Peyer's patch (tissue), 4 donors: ENCODE data around the gene ZNF823. TPM values are rescaled to one million over a fixed set of nuclear protein-coding genes. Genes with fewer than 3 reads are reported as not detected.

Source experiments
- DNase-seq, 3 donors: peaks; one replicate each; pipeline ENCODE4 v3.0.0-alpha.2; 2017 to 2019
- H3K27ac ChIP-seq, 4 donors: fragments of 200-600 bp; sonication (generic); one replicate each; pipeline ENCODE4 v1.5.1; 2016 to 2019
- H3K27me3 ChIP-seq, 2 donors: fragments of 200-600 bp; sonication (generic); one replicate each; pipeline ENCODE4 v1.5.1; 2019
- H3K36me3 ChIP-seq, 3 donors: fragments of 200-600 bp; sonication (generic); one replicate each; pipeline ENCODE4 v1.5.1; 2016 to 2019
- H3K4me1 ChIP-seq, 4 donors: fragments of 200-600 bp; sonication (generic); one replicate each; pipeline ENCODE4 v1.5.1; 2016 to 2019
- H3K4me3 ChIP-seq, 4 donors: fragments of 200-600 bp; sonication (generic); 1 replicate in 3 of 4; 2 replicates in 1 of 4; pipeline ENCODE4 v1.5.1; 2016 to 2019; ENCODE audit warnings: mild to moderate bottlenecking in 1 of 4
- H3K9me3 ChIP-seq, 4 donors: fragments of 200-600 bp; sonication (generic); one replicate each; pipeline ENCODE4 v1.5.1; 2016 to 2019; ENCODE audit warnings: mild to moderate bottlenecking in 1 of 4
- POLR2A ChIP-seq, 2 donors: fragments of 450-650 bp; IDR thresholded peaks; one replicate each; pipeline ENCODE4 v1.5.1; 2017; ENCODE audit warnings: antibody characterized with exemption in 2 of 2, mild to moderate bottlenecking in 2 of 2, moderate library complexity in 2 of 2
- total RNA-seq, 4 donors: library from RNA; depleted of rRNA; stranded (reverse); fragments of >200 nt; gene quantifications; one replicate each; pipeline ENCODE4 v1.1.0, GENCODE V29; 2016
- TF ChIP-seq, protein P1 (sequence below), 6 experiments: fragments of 450-650 bp in 4 of 6; fragments of 200-600 bp in 2 of 6; sonication (generic) in 1 of 6; IDR thresholded peaks; one replicate each; pipeline ENCODE4 v1.5.1; 2017 to 2019; ENCODE audit warnings: antibody characterized with exemption in 6 of 6, mild to moderate bottlenecking in 3 of 6, moderate library complexity in 1 of 6

ZNF823 gene
- total RNA-seq, 4 donors from 2014 or later, result 5.0 to 14.4 (median 13.1) TPM

DNA sequence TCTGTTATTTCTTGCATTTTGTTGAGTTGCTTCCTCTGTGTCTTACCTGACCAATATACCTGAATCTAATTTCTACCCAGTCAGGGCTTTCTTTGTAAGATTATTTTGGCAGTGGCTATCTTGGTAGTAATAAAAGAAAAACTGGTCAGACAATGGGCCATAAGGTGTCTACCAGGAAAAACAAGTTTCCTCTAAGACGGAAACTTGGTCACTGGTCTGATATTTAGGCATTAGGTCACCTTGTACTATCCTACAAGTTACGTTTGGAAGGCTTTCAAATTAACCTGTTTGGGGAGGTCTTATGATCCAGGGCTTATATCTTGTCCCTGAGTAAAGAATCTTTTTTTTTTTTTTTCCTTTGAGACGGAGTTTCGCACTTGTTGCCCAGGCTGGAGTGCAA is 9.2 kb downstream of the ZNF823 start:
- peaks cover 0 to 4% (median 0%) of the 10 kb centered on the region in 4 donors for H3K9me3 ChIP-seq
- TF ChIP-seq, protein P1, sequence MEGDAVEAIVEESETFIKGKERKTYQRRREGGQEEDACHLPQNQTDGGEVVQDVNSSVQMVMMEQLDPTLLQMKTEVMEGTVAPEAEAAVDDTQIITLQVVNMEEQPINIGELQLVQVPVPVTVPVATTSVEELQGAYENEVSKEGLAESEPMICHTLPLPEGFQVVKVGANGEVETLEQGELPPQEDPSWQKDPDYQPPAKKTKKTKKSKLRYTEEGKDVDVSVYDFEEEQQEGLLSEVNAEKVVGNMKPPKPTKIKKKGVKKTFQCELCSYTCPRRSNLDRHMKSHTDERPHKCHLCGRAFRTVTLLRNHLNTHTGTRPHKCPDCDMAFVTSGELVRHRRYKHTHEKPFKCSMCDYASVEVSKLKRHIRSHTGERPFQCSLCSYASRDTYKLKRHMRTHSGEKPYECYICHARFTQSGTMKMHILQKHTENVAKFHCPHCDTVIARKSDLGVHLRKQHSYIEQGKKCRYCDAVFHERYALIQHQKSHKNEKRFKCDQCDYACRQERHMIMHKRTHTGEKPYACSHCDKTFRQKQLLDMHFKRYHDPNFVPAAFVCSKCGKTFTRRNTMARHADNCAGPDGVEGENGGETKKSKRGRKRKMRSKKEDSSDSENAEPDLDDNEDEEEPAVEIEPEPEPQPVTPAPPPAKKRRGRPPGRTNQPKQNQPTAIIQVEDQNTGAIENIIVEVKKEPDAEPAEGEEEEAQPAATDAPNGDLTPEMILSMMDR (IDR thresholded peaks at IDR 0.05), result no peak
- TF ChIP-seq POLR2A (IDR thresholded peaks at IDR 0.05), result no peak
- no peak for DNase-seq
- H3K27ac ChIP-seq, result no peak overlapping the region
- no peak overlapping the region for H3K4me3 ChIP-seq
- no peaks in the 10 kb centered on the region for H3K4me1 ChIP-seq
- H3K36me3 ChIP-seq, result peaks cover 0 to 29% (median 4%) of the 10 kb centered on the region in 3 donors
- no peaks in the 10 kb centered on the region for H3K27me3 ChIP-seq

DNA sequence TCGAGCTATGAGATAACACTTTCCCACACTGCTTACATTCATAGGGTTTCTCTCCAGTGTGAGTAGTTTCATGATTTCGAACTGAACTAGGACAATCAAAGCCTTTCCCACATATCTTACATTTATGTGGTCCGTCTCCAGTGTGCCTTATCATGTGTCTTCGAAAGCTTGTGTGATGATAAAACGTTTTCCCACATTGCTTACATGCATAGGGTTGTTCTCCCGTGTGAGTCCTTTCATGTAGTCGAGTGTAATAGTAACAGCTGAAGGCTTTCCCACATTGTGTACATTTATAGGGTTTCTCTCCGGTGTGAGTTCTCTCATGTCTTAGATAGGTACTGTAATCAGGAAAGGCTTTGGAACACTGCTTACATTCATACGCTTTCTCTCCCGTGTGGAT is 16.3 kb downstream of the ZNF823 start:
- TF ChIP-seq, protein P1 (IDR thresholded peaks at IDR 0.05), result no peak
- TF ChIP-seq POLR2A (IDR thresholded peaks at IDR 0.05), result no peak
- Histone ChIP-seq H3K27ac (no peak overlapping the region), H3K9me3 (peaks cover 0 to 35% (median 10%) of the 10 kb centered on the region in 4 donors), H3K4me1 (no peaks in the 10 kb centered on the region), H3K36me3 (peaks cover 0 to 59% (median 12%) of the 10 kb centered on the region in 3 donors), H3K27me3 (no peaks in the 10 kb centered on the region), H3K4me3 (no peak overlapping the region)
- no peak for DNase-seq

DNA sequence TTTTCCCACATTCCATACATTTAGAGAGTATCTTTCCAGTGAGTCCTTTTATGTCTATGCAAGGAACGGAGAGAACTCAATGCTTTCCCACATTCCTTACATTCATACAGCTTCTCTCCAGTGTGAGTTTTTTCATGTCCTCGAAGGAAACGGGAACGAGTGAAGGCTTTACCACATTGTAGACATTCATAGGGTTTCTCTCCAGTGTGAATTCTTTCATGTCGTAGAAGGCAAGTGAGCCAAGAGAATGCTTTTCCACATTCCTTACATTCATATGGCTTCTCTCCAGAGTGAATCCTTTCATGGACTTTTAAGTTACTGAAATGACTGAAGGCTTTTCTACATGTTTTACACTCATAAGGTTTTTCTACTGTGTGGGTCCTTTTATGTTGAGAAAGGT is 17.1 kb downstream of the ZNF823 start:
- Histone ChIP-seq H3K9me3 (peaks cover 0 to 35% (median 10%) of the 10 kb centered on the region in 4 donors), H3K27me3 (no peaks in the 10 kb centered on the region), H3K4me3 (no peak overlapping the region), H3K36me3 (peaks cover 0 to 57% (median 12%) of the 10 kb centered on the region in 3 donors), H3K4me1 (no peaks in the 10 kb centered on the region), H3K27ac (no peak overlapping the region)
- TF ChIP-seq, protein P1 (IDR thresholded peaks at IDR 0.05), result no peak
- no peak for TF ChIP-seq POLR2A (IDR thresholded peaks at IDR 0.05)
- no peak for DNase-seq

DNA sequence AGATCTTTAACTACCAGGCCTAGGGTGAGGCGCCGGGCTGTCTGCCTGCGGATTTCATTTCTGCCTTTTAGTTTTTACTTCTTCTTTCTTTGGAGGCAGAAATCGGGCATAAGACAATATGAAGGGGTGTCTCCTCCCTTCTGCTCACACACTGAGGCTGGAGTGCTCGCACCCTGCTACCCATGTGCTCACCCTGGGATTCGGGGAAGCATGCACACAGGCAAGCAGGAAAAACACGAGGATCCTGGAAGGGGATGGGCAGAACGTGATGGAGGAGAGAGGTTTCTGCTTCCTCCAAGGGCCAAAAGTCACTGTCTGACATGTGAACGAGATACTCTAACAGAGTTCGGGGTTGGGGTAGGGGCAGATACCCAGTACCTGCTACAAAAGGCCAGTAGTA is 28.4 kb downstream of the ZNF823 start:
- Histone ChIP-seq H3K9me3 (no peaks in the 10 kb centered on the region), H3K27me3 (no peaks in the 10 kb centered on the region), H3K36me3 (no peaks in the 10 kb centered on the region), H3K4me1 (no peaks in the 10 kb centered on the region), H3K27ac (no peak overlapping the region), H3K4me3 (no peak overlapping the region)
- TF ChIP-seq, protein P1 (IDR thresholded peaks at IDR 0.05), result no peak
- TF ChIP-seq POLR2A (IDR thresholded peaks at IDR 0.05), result no peak
- DNase-seq, result no peak

DNA sequence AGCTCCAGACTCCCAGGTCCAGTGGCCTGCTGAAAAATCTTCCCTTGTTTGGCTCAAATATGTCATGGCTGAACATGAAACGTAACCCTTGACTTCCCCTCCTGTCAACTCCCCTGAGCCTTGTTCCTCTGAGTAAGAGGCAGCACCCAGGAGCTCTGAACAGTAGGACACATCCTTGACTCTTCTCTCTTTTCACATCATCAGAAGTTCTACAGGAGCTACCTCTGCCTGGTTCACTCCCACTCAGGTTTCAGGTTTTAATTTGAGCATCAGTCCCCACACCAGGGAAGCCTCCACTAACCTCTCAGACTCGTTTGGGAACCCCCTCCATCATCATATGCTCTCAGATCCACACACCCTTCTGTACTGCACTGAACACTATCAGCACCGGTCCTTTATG is 30.3 kb downstream of the ZNF823 start:
- Histone ChIP-seq H3K4me3 (no peak overlapping the region), H3K27ac (no peak overlapping the region), H3K4me1 (no peaks in the 10 kb centered on the region), H3K36me3 (no peaks in the 10 kb centered on the region), H3K27me3 (no peaks in the 10 kb centered on the region), H3K9me3 (no peaks in the 10 kb centered on the region)
- no peak for TF ChIP-seq POLR2A (IDR thresholded peaks at IDR 0.05)
- TF ChIP-seq, protein P1 (IDR thresholded peaks at IDR 0.05), result no peak
- no peak for DNase-seq

DNA sequence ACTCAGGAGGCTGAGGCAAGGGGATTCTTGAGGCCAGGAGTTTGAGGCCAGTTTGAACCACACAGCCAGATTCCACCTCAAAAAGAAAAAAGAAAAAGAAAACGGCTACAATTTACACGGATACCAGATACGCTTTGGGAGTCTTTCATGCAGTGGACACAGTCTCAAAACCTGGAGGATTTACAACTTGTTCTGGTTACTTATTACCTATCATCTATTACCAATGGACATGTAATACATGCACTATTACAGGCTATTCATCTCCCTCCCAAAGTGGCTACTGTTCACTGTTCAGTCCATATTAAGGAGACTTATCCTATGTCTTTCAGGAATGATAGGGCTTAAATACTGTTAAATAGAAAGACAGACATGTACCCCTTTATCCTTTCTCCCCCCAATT is 33.3 kb downstream of the ZNF823 start:
- H3K27ac ChIP-seq, result no peak overlapping the region
- no peak overlapping the region for H3K4me3 ChIP-seq

More for the DNA sequence above, 33.3 kb downstream of the ZNF823 start:
- Histone ChIP-seq H3K36me3 (no peaks in the 10 kb centered on the region), H3K4me1 (no peaks in the 10 kb centered on the region), H3K9me3 (no peaks in the 10 kb centered on the region), H3K27me3 (no peaks in the 10 kb centered on the region)
- TF ChIP-seq POLR2A (IDR thresholded peaks at IDR 0.05), result no peak
- TF ChIP-seq, protein P1 (IDR thresholded peaks at IDR 0.05), result no peak
- no peak for DNase-seq
